ENCODE measurements around the gene A2M. TPM values are rescaled to one million over a fixed set of nuclear protein-coding genes. Genes with fewer than 3 reads are reported as not detected.

A2M gene
- total RNA-seq, 1 experiment from 2014 or later: 1.2 TPM

DNA sequence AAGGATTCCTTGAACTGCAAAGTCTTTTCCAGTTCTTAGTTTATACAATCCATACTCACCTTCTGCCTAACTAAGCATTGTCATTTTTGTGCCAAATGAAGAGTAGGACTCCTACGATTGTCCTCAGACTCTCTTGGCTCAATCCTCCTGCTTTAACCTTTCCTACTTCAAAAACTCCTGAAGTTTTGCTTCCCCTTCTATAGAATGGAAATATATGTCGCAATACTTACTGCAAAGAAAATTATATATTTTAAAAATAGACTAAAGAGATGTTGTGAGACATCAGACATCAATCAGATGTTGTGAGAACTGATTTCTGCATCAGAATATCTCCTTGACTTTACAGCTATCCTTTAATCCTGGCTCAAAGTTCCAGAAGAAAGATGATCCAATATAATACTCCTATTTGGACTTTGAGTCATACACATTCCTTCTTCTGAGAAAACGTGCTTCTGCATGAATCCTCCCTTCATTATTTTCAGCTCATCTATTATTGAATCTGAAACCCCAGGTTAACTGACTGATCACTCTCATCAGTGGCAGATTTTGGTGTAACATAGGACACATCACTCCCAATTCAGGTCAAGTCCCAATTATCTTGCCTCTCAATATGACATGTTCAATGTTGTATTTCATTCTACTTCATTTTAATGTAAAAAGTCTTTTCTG lies 48.8 kb downstream of the A2M start:
- no peak overlapping the region for H2BK5ac ChIP-seq (ENCODE audit: insufficient read length, low read length)
- H2AFZ ChIP-seq (ENCODE audit: low read length): no peak overlapping the region
- no peak overlapping the region for H3K27ac ChIP-seq (ENCODE audit: insufficient read length, low read depth, low read length)
- H3K4ac ChIP-seq (ENCODE audit: low read depth, low read length): no peak overlapping the region
- no peak overlapping the region for H3K4me2 ChIP-seq (ENCODE audit: insufficient read depth, insufficient read length, low read length)
- no peak overlapping the region for H3K23ac ChIP-seq (ENCODE audit: insufficient read length, low read depth, low read length)
- no peaks in the 10 kb centered on the region for H3K27me3 ChIP-seq (ENCODE audit: insufficient read depth, low read length)
- H3K56ac ChIP-seq (ENCODE audit: insufficient read length, low read depth, low read length): no peak overlapping the region
- H3K4me1 ChIP-seq (ENCODE audit: insufficient read depth, low read length): peaks cover 4% of the 10 kb centered on the region; the same call in 1 of the 2 replicates
- no peak overlapping the region for H4K8ac ChIP-seq (replicated peaks; ENCODE audit: insufficient read length, low read depth, low read length)
- no peak overlapping the region for H2BK120ac ChIP-seq (ENCODE audit: low read depth, low read length, poor library complexity, severe bottlenecking)
- WGBS (ENCODE audit: extremely low coverage, insufficient read length, low lambda C conversion rate): no CpG with 5 or more reads among the region's 3 CpGs
- no peak overlapping the region for H4K91ac ChIP-seq (ENCODE audit: insufficient read length, low read depth, low read length)
- H2BK12ac ChIP-seq (ENCODE audit: insufficient read length, low read depth, low read length): no peak overlapping the region
- no peak overlapping the region for H2BK20ac ChIP-seq (ENCODE audit: low read depth, low read length, poor library complexity, severe bottlenecking)
- H3K14ac ChIP-seq (ENCODE audit: insufficient read depth, low read length): no peak overlapping the region
- H4K5ac ChIP-seq (ENCODE audit: insufficient read length, low read depth, low read length): no peak overlapping the region
- H3K9me3 ChIP-seq (ENCODE audit: control insufficient read depth, low read depth, low read length): no peaks in the 10 kb centered on the region
- no peaks in the 10 kb centered on the region for H3K79me1 ChIP-seq (ENCODE audit: insufficient read depth, low read depth, low read length, poor library complexity, severe bottlenecking)
- Mint-ChIP-seq H3K4me3 (no peak overlapping the region; a peak in 1 of 5 replicates), H3K9me3 (no peaks in the 10 kb centered on the region), H3K4me1 (peaks cover 19 to 20% of the 10 kb centered on the region in 2 experiments), H3K27me3 (ENCODE audit: low read depth) (peaks cover 2% of the 10 kb centered on the region), H3K27ac (no peak overlapping the region), H3K36me3 (ENCODE audit: insufficient read depth in 1 of 3, low read depth in 3 of 3) (no peaks in the 10 kb centered on the region)
- no peaks in the 10 kb centered on the region for H3K79me2 ChIP-seq (ENCODE audit: insufficient read depth, low read length)
- H3K23me2 ChIP-seq (ENCODE audit: insufficient read length, low read depth, low read length, poor library complexity, severe bottlenecking): peaks cover 5% of the 10 kb centered on the region
- H3K18ac ChIP-seq (ENCODE audit: insufficient read length, low read depth, low read length): no peak overlapping the region
- no peak overlapping the region for H3K9ac ChIP-seq (ENCODE audit: extremely low read depth, insufficient read length, low read length)
- TF ChIP-seq, protein P1, sequence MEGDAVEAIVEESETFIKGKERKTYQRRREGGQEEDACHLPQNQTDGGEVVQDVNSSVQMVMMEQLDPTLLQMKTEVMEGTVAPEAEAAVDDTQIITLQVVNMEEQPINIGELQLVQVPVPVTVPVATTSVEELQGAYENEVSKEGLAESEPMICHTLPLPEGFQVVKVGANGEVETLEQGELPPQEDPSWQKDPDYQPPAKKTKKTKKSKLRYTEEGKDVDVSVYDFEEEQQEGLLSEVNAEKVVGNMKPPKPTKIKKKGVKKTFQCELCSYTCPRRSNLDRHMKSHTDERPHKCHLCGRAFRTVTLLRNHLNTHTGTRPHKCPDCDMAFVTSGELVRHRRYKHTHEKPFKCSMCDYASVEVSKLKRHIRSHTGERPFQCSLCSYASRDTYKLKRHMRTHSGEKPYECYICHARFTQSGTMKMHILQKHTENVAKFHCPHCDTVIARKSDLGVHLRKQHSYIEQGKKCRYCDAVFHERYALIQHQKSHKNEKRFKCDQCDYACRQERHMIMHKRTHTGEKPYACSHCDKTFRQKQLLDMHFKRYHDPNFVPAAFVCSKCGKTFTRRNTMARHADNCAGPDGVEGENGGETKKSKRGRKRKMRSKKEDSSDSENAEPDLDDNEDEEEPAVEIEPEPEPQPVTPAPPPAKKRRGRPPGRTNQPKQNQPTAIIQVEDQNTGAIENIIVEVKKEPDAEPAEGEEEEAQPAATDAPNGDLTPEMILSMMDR (conservative IDR thresholded peaks at IDR 0.05): no peak
- H2BK15ac ChIP-seq (ENCODE audit: low read depth, low read length): no peak overlapping the region
- H3T11ph ChIP-seq (ENCODE audit: low read length): no peak overlapping the region
- no peak overlapping the region for H2AK5ac ChIP-seq (ENCODE audit: insufficient read length, low read length)
- no peak for DNase-seq
- no peaks in the 10 kb centered on the region for H4K20me1 ChIP-seq (ENCODE audit: control insufficient read depth, insufficient read depth, insufficient read length)

Data from H9 (cell line).